Ramos (cell line): ENCODE results near the gene MON2.

Source experiments
- in situ Hi-C: fragments of 300-500 bp; cut with MboI; formaldehyde crosslinking; loops from one replicate; pipeline ENCODE4 v1.14.3; 2022; ENCODE audit warnings: low sequenced_read_pairs; ENCODE audit not compliant: unreplicated experiment

The MON2 gene

GRCh38 chr12:62603061-62603810, 136.6 kb downstream of the MON2 start:
- in situ Hi-C loops: no loop called here

- in situ Hi-C loops: no loop called here
These were observed 137.1 kb downstream of the MON2 start for GRCh38 chr12:62603811-62604098.

DNA sequence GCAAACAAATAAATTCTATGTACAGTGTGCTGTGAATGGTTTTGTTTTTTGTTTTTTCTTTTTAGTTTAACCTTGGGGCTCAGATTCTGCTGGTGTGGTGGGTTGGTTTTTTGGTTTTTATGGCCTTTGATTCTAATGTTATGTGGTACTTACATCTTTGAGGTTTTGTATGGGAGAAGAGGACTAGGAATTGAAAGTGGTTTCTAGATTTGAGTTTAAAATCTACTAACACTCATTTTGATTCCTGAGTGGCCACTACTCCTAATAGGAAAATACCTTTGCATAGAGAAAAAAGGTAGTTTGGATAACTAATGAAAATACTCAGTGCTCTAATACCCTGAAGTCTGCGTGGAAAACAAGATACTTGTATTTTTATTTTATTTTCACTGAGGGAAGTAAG, 137.7 kb downstream of the MON2 start:
- in situ Hi-C loops: no loop called here

DNA sequence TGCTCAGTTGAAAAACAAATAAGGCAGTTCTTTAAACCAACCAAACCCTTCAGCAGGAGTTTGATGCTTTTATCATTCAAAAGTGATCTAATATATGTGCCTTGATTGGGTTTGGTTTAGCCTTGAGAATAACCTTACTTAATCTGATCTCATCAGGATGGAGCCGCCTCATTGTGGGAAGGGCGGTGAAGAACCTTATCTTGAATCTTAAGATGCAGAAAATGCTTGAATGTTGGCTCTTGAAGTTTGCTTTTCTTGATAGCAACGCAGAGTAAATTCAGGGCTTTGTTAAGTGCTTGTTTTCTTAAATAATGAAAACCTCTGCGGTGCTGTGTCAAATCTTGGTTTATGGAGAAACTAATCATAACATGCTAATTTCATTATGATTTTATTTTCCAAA, 138.2 kb downstream of the MON2 start:
- in situ Hi-C loops: no loop called here

GRCh38 chr12:62605981-62606380, 139.4 kb downstream of the MON2 start:
- in situ Hi-C loops: no loop called here

GRCh38 chr12:62606654-62607053, 140.0 kb downstream of the MON2 start:
- in situ Hi-C loops: no loop called here

DNA sequence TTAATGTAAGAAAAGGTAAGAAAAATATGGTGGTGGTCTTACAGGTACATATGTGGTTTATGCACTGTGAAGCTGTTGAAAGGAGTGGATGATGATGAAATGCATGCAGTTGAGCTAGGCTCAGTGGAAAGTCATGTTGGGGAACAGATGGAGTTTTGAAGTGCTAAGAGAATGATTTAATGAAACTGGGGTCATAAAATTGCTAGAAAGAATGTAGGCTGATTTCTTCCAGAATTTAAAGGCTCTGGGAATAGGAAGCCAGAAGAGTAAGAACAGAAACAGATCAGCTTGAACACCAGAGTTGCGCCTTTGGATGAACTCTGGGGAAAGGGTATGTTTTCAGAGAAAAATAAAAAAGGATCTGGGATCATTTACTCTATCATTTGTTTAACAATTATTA, 146.5 kb downstream of the MON2 start:
- in situ Hi-C loops: no loop called here

DNA sequence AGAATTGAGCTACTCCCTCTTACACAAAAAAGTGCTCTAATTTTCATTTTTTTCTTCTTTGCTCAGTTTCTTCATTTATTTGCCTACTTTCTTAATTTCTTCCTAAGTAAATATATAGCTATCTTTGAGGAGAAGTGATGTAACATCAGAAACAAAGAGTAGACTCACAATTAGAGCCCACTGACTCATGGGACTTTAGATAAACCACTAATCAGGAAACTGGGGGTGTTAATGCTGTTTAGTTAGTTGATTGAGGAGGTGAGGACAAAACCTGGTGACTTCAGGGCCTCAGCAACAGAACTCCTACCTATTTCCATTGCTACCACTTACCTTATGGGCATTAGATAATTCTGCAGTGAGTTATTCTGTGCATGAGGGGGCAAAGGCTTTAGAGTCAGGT, 151.7 kb downstream of the MON2 start:
- in situ Hi-C loops: no loop called here

- in situ Hi-C loops: no loop called here
These were observed 152.3 kb downstream of the MON2 start for GRCh38 chr12:62618930-62619329.

DNA sequence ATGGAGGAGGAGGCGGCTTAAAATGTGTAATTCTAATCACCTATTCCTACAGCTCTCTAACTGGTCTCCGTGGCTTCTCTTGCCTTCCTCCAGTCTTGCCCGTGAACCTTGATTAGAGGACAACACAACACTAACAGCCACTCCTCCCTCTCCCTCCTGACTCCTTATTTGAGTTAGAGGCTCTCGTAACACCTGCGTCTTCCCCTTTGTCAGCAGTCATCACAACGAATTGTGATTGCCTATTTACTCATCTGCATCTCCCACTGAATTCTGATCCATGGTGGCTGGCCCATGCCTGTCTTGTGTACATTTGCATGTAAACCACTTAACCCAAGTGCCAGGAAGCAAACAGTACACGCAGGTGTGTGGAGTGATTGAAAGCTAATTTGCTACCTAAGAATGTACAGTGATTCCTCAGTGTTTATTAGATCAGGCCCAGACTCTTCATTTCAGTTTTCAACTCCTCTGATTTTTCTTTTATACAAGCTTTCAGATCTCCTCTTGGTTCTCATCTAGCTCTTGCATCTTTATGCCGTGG, 154.5 kb downstream of the MON2 start:
- in situ Hi-C loops: no loop called here

GRCh38 chr12:62622177-62622576, 155.6 kb downstream of the MON2 start:
- in situ Hi-C loops: no loop called here

DNA sequence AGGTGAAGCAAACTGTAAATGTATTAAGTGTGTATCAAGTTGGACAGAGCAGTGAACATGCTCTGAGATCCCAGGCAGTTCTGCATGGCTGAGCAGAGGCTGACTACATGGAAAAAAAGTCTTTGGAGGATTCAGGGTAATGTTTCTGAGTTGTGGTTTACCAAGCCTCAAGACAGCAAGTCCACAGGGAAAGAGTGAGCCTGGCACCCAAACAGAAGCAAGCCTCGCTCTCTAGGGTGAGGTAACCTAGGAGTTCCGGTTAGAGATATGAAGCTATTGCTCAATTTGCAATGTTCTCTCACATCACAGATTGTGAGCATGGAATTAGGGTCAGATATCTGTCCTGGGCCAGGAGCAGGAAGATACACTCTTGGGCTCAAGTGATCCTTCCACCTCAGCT, 158.6 kb downstream of the MON2 start:
- in situ Hi-C loops: no loop called here

- in situ Hi-C loops: no loop called here
These were observed 160.6 kb downstream of the MON2 start for GRCh38 chr12:62627181-62627580.

DNA sequence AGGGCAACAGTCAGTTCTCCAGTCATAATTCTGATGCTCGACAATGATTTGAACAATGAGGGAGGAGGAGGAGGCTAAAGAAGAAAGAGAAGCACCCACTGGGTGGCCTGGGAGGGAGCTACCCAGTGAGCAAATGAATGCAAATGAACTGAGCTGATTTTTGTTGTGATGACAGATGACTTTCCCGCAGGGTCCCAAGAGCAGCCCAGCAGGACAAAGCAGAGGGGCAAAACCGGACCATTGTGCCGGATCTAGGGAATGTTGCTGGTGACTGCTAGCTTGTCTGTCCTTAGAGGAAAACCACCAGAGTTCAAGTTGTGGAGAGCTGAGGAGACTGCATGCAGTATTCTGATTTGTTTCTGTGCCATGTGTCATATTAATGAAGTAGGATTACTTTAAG, 162.8 kb downstream of the MON2 start:
- in situ Hi-C loops: no loop called here

- in situ Hi-C loops: no loop called here
These were observed 163.5 kb downstream of the MON2 start for GRCh38 chr12:62629971-62630739.

- in situ Hi-C loops: no loop called here
These were observed 165.1 kb downstream of the MON2 start for GRCh38 chr12:62631471-62632410.

GRCh38 chr12:62632411-62632918, 165.8 kb downstream of the MON2 start:
- in situ Hi-C loops: no loop called here

GRCh38 chr12:62635649-62636048, 169.0 kb downstream of the MON2 start:
- in situ Hi-C loops: no loop called here

- in situ Hi-C loops: no loop called here
These were observed 171.1 kb downstream of the MON2 start for GRCh38 chr12:62637679-62638078.

DNA sequence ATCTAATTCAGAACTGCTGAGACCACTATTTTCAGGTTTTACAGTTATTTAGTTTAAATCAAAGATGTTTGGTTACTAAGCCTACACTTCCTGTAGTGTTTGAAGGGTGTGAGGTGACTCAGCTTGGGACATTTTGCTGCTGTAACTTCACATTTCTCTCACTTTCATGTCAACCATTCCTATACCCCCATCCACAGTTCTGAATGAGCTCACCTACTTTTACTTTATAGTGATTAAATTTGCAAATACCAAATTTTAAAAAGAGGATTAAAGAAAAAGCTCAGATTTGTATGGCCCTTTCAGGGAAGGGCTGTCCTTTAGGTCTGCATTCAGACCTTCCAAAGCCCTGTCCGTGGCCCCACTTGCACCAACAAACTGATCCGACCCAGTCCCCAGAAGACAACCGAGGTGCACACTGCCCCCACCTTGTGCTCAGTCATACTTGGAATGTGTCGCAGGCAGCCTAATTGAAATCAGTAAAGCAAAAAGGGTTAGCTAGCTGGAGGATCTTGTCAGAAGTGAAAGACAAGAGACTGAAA, 174.4 kb downstream of the MON2 start:
- in situ Hi-C loops: no loop called here
